Measurements from ENCODE around the gene ARL11. TPM values are rescaled to one million over a fixed set of nuclear protein-coding genes. Genes with fewer than 3 reads are reported as not detected.
A peak's percentile ranks its signal among the peaks of the same experiment; 100 is the strongest.

Gene ARL11
- total and polyA plus RNA-seq, 2 experiments from 2014 or later, result not detected

GRCh38 chr13:49638744-49639072 lies 10.4 kb downstream of the ARL11 start:
- Histone ChIP-seq H4K20me1 (ENCODE audit: insufficient read depth) (no peaks in the 10 kb centered on the region), H3K79me2 (ENCODE audit: insufficient read depth) (no peaks in the 10 kb centered on the region), H3F3A (ENCODE audit: insufficient read depth) (peaks cover 15% of the 10 kb centered on the region; the same call in 1 of the 2 replicates), H3K27me3 (replicated peaks; ENCODE audit: insufficient read depth) (no peaks in the 10 kb centered on the region), H3K9me2 (ENCODE audit: insufficient read depth) (no peaks in the 10 kb centered on the region), H3K27ac (no peak overlapping the region), H3K4me2 (ENCODE audit: unreplicated experiment) (no peak overlapping the region), H3K4me3 (no peak overlapping the region), H3K36me3 (ENCODE audit: low read depth) (no peaks in the 10 kb centered on the region), H3K9ac (no peak overlapping the region), H3K4me1 (ENCODE audit: insufficient read depth) (peaks cover 20% of the 10 kb centered on the region), H3K9me3 (ENCODE audit: low read depth) (no peaks in the 10 kb centered on the region), H2AFZ (no peak overlapping the region)
- DNase-seq, result no peak
- in situ Hi-C loops (cut with MboI), result no loop called here
- TF ChIP-seq EZH2 (IDR thresholded peaks at IDR 0.05; ENCODE audit: insufficient read depth, poor library complexity, severe bottlenecking), result no peak
- WGBS, 2 experiments (ENCODE audit: low coverage in 1 of 2, low lambda C conversion rate in 2 of 2, missing lambda C conversion rate in 2 of 2), result 47 to 51% methylated on average over 2 of the region's 2 CpGs

- Histone ChIP-seq H4K20me1 (ENCODE audit: insufficient read depth) (no peaks in the 10 kb centered on the region), H3K79me2 (ENCODE audit: insufficient read depth) (no peaks in the 10 kb centered on the region), H3K4me3 (no peak overlapping the region), H3F3A (ENCODE audit: insufficient read depth) (peaks cover 15% of the 10 kb centered on the region; the same call in 1 of the 2 replicates), H3K36me3 (ENCODE audit: low read depth) (no peaks in the 10 kb centered on the region), H3K27me3 (replicated peaks; ENCODE audit: insufficient read depth) (no peaks in the 10 kb centered on the region), H3K4me1 (ENCODE audit: insufficient read depth) (peaks cover 20% of the 10 kb centered on the region), H3K27ac (peak overlapping the region; percentile 83), H3K4me2 (ENCODE audit: unreplicated experiment) (peak overlapping the region; percentile 20), H3K9me3 (ENCODE audit: low read depth) (no peaks in the 10 kb centered on the region), H3K9me2 (ENCODE audit: insufficient read depth) (no peaks in the 10 kb centered on the region), H3K9ac (peak overlapping the region; percentile 43), H2AFZ (peak overlapping the region; percentile 77)
- in situ Hi-C loops (cut with MboI), result no loop called here
- TF ChIP-seq EZH2 (IDR thresholded peaks at IDR 0.05; ENCODE audit: insufficient read depth, poor library complexity, severe bottlenecking) (no peak), EZH2phosphoT487 (IDR thresholded peaks at IDR 0.05; ENCODE audit: insufficient read depth, low read depth) (no peak)
- 40 to 43% methylated on average over 4 of the region's 4 CpGs for WGBS, 2 experiments (ENCODE audit: low coverage in 1 of 2, low lambda C conversion rate in 2 of 2, missing lambda C conversion rate in 2 of 2)
- peak; percentile 94 for DNase-seq
Observed at GRCh38 chr13:49641801-49642291, 13.5 kb downstream of the ARL11 start.

GRCh38 chr13:49643035-49643646 lies 14.8 kb downstream of the ARL11 start:
- Histone ChIP-seq H3K27me3 (replicated peaks; ENCODE audit: insufficient read depth) (no peaks in the 10 kb centered on the region), H3K4me3 (no peak overlapping the region), H3K9ac (no peak overlapping the region), H3K36me3 (ENCODE audit: low read depth) (no peaks in the 10 kb centered on the region), H3F3A (ENCODE audit: insufficient read depth) (peaks cover 15% of the 10 kb centered on the region; the same call in 1 of the 2 replicates), H3K4me2 (ENCODE audit: unreplicated experiment) (no peak overlapping the region), H3K27ac (no peak overlapping the region), H4K20me1 (ENCODE audit: insufficient read depth) (no peaks in the 10 kb centered on the region), H2AFZ (no peak overlapping the region), H3K9me3 (ENCODE audit: low read depth) (no peaks in the 10 kb centered on the region), H3K4me1 (ENCODE audit: insufficient read depth) (peaks cover 19% of the 10 kb centered on the region), H3K9me2 (ENCODE audit: insufficient read depth) (no peaks in the 10 kb centered on the region), H3K79me2 (ENCODE audit: insufficient read depth) (no peaks in the 10 kb centered on the region)
- WGBS, 2 experiments (ENCODE audit: low coverage in 1 of 2, low lambda C conversion rate in 2 of 2, missing lambda C conversion rate in 2 of 2), result 94 to 97% methylated on average over 12 of the region's 12 CpGs
- DNase-seq, result no peak
- TF ChIP-seq EZH2 (IDR thresholded peaks at IDR 0.05; ENCODE audit: insufficient read depth, poor library complexity, severe bottlenecking) (no peak), EZH2phosphoT487 (IDR thresholded peaks at IDR 0.05; ENCODE audit: insufficient read depth, low read depth) (no peak)
- in situ Hi-C loops (cut with MboI), result no loop called here

- Histone ChIP-seq H2AFZ (no peak overlapping the region), H3K4me1 (ENCODE audit: insufficient read depth) (peaks cover 15% of the 10 kb centered on the region)
- in situ Hi-C loops (cut with MboI), result no loop called here
Observed at GRCh38 chr13:49645451-49645850, 17.1 kb downstream of the ARL11 start.

More at GRCh38 chr13:49645451-49645850, 17.1 kb downstream of the ARL11 start:
- DNase-seq, result no peak
- H3K9me2 ChIP-seq (ENCODE audit: insufficient read depth), result no peaks in the 10 kb centered on the region
- no peaks in the 10 kb centered on the region for H3K79me2 ChIP-seq (ENCODE audit: insufficient read depth)
- no peak overlapping the region for H3K4me2 ChIP-seq (ENCODE audit: unreplicated experiment)
- H3K27me3 ChIP-seq (replicated peaks; ENCODE audit: insufficient read depth), result no peaks in the 10 kb centered on the region
- WGBS, 2 experiments (ENCODE audit: low coverage in 1 of 2, low lambda C conversion rate in 2 of 2, missing lambda C conversion rate in 2 of 2), result 91 to 93% methylated on average over 13 of the region's 13 CpGs
- no peak for TF ChIP-seq EZH2 (IDR thresholded peaks at IDR 0.05; ENCODE audit: insufficient read depth, poor library complexity, severe bottlenecking)
- TF ChIP-seq EZH2phosphoT487 (IDR thresholded peaks at IDR 0.05; ENCODE audit: insufficient read depth, low read depth), result no peak
- H3K27ac ChIP-seq, result no peak overlapping the region
- H3K36me3 ChIP-seq (ENCODE audit: low read depth), result no peaks in the 10 kb centered on the region
- no peaks in the 10 kb centered on the region for H3K9me3 ChIP-seq (ENCODE audit: low read depth)
- H3F3A ChIP-seq (ENCODE audit: insufficient read depth), result peaks cover 15% of the 10 kb centered on the region; the same call in 1 of the 2 replicates
- H4K20me1 ChIP-seq (ENCODE audit: insufficient read depth), result no peaks in the 10 kb centered on the region
- H3K4me3 ChIP-seq, result no peak overlapping the region
- no peak overlapping the region for H3K9ac ChIP-seq

Measured in GM23248 (cell line).